ENCODE data around the gene GLI1. TPM values are rescaled to one million over a fixed set of nuclear protein-coding genes. Genes with fewer than 3 reads are reported as not detected.

GLI1 gene
- total RNA-seq, 2 donors from 2014 or later = 3.4 to 6.4 TPM

GRCh38 chr12:57473392-57473791, 13.8 kb downstream of the GLI1 start:
- H3K4me1 Mint-ChIP-seq = peaks cover 20% of the 10 kb centered on the region
- TF ChIP-seq, protein P1, sequence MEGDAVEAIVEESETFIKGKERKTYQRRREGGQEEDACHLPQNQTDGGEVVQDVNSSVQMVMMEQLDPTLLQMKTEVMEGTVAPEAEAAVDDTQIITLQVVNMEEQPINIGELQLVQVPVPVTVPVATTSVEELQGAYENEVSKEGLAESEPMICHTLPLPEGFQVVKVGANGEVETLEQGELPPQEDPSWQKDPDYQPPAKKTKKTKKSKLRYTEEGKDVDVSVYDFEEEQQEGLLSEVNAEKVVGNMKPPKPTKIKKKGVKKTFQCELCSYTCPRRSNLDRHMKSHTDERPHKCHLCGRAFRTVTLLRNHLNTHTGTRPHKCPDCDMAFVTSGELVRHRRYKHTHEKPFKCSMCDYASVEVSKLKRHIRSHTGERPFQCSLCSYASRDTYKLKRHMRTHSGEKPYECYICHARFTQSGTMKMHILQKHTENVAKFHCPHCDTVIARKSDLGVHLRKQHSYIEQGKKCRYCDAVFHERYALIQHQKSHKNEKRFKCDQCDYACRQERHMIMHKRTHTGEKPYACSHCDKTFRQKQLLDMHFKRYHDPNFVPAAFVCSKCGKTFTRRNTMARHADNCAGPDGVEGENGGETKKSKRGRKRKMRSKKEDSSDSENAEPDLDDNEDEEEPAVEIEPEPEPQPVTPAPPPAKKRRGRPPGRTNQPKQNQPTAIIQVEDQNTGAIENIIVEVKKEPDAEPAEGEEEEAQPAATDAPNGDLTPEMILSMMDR (conservative IDR thresholded peaks at IDR 0.05) = no peak
- Histone ChIP-seq H3K27me3 (ENCODE audit: control insufficient read depth, insufficient read depth, low read length, poor library complexity, severe bottlenecking) (peaks cover 60% of the 10 kb centered on the region), H3K9me3 (ENCODE audit: control insufficient read depth, low read length) (no peaks in the 10 kb centered on the region), H3K4me1 (ENCODE audit: control insufficient read depth, insufficient read depth, low read length) (no peaks in the 10 kb centered on the region), H3K36me3 (ENCODE audit: control insufficient read depth, insufficient read depth, low read length) (no peaks in the 10 kb centered on the region), H3K4me3 (ENCODE audit: low read length) (no peak overlapping the region), H3K27ac (ENCODE audit: low read depth, low read length) (no peak overlapping the region), H3K9ac (ENCODE audit: extremely low read depth, low read length, poor library complexity, severe bottlenecking) (no peak overlapping the region)
- 83% methylated on average over 3 of the region's 3 CpGs; no CpG with 5 or more reads in 1 of the 2 experiments for WGBS, 2 experiments (ENCODE audit: insufficient coverage in 1 of 2, insufficient read length in 1 of 2)
- no peak overlapping the region for H3K4me3 Mint-ChIP-seq
- no peaks in the 10 kb centered on the region for H3K9me3 Mint-ChIP-seq
- no peak overlapping the region for H3K27ac Mint-ChIP-seq
- H3K27me3 Mint-ChIP-seq (ENCODE audit: insufficient read depth) = peaks cover 64% of the 10 kb centered on the region
- no peaks in the 10 kb centered on the region for H3K36me3 Mint-ChIP-seq (ENCODE audit: low read depth)
- no peak for DNase-seq

DNA sequence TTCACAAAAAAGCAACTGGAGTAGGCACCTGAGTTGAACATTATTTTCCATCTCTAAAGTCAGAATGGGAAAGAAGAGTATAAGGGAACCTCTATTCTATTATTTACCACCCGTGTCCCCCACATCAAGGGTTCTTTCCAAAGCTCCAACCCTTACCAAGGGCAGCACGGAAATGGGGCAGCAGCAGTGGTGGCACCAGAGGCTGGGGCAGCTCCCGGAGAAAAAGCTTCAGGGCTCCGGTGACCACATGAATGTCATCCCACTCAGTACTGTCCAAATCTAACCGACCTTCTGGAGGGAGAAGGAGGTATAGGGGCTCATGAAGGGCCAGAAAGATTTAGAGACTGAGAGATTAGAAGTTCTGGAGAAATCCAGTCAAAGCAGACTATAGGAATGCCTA, 14.3 kb downstream of the GLI1 start:
- Histone ChIP-seq H3K9ac (ENCODE audit: extremely low read depth, low read length, poor library complexity, severe bottlenecking) (no peak overlapping the region), H3K27ac (ENCODE audit: low read depth, low read length) (no peak overlapping the region), H3K4me3 (ENCODE audit: low read length) (no peak overlapping the region), H3K36me3 (ENCODE audit: control insufficient read depth, insufficient read depth, low read length) (no peaks in the 10 kb centered on the region), H3K27me3 (ENCODE audit: control insufficient read depth, insufficient read depth, low read length, poor library complexity, severe bottlenecking) (peaks cover 60% of the 10 kb centered on the region), H3K9me3 (ENCODE audit: control insufficient read depth, low read length) (no peaks in the 10 kb centered on the region), H3K4me1 (ENCODE audit: control insufficient read depth, insufficient read depth, low read length) (no peaks in the 10 kb centered on the region)
- TF ChIP-seq, protein P1 (conservative IDR thresholded peaks at IDR 0.05) = no peak
- Mint-ChIP-seq H3K4me3 (no peak overlapping the region), H3K36me3 (ENCODE audit: low read depth) (no peaks in the 10 kb centered on the region), H3K4me1 (peaks cover 24% of the 10 kb centered on the region), H3K27me3 (ENCODE audit: insufficient read depth) (peaks cover 64% of the 10 kb centered on the region), H3K27ac (no peak overlapping the region), H3K9me3 (no peaks in the 10 kb centered on the region)
- no peak for DNase-seq
- WGBS, 2 experiments (ENCODE audit: insufficient coverage in 1 of 2, insufficient read length in 1 of 2) = 93% methylated on average over 5 of the region's 5 CpGs; no CpG with 5 or more reads in 1 of the 2 experiments

DNA sequence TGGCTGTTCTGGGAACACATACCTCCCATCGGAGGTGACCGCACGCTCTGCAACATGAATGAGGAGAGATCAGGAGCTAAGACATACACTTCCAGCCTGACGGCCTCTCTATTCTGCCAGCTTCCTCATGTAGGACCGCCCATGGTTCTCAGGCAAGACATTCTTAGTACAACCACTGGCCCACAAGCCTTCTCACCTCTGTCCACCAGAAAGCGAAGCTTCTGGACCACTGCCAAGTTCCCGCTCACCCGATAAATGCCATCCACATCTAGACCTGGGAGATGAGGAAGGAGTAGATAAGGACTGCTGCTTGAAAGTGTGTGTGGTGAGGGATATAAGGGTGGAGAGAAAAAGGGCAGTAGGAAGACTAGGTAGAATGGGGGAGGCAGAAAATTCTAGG, 14.8 kb downstream of the GLI1 start:
- TF ChIP-seq, protein P1 (conservative IDR thresholded peaks at IDR 0.05) = no peak
- no peaks in the 10 kb centered on the region for H3K36me3 ChIP-seq (ENCODE audit: control insufficient read depth, insufficient read depth, low read length)
- H3K9ac ChIP-seq (ENCODE audit: extremely low read depth, low read length, poor library complexity, severe bottlenecking) = no peak overlapping the region
- H3K9me3 ChIP-seq (ENCODE audit: control insufficient read depth, low read length) = no peaks in the 10 kb centered on the region
- no peak for DNase-seq
- Mint-ChIP-seq H3K4me1 (peaks cover 24% of the 10 kb centered on the region), H3K9me3 (no peaks in the 10 kb centered on the region), H3K27ac (no peak overlapping the region), H3K36me3 (ENCODE audit: low read depth) (no peaks in the 10 kb centered on the region), H3K27me3 (ENCODE audit: insufficient read depth) (peaks cover 66% of the 10 kb centered on the region), H3K4me3 (no peak overlapping the region)
- H3K27me3 ChIP-seq (ENCODE audit: control insufficient read depth, insufficient read depth, low read length, poor library complexity, severe bottlenecking) = peaks cover 60% of the 10 kb centered on the region
- no peak overlapping the region for H3K27ac ChIP-seq (ENCODE audit: low read depth, low read length)
- H3K4me1 ChIP-seq (ENCODE audit: control insufficient read depth, insufficient read depth, low read length) = no peaks in the 10 kb centered on the region
- no peak overlapping the region for H3K4me3 ChIP-seq (ENCODE audit: low read length)
- 96 to 98% methylated on average over 6 to 8 of the region's 8 CpGs for WGBS, 2 experiments (ENCODE audit: insufficient coverage in 1 of 2, insufficient read length in 1 of 2)

Measured in endodermal cell (in vitro differentiated cells).